Lower leg skin (tissue), 4 donors: ENCODE data around the gene HMGA1. TPM values are rescaled to one million over a fixed set of nuclear protein-coding genes. Genes with fewer than 3 reads are reported as not detected.

Source experiments
- DNase-seq, 2 donors: peaks; one replicate each; pipeline ENCODE4 v3.0.0-alpha.2; 2019; ENCODE audit warnings: low spot score in 2 of 2
- H3K4me3 ChIP-seq: fragments of 200-600 bp; sonication (generic); 2 replicates; pipeline ENCODE4 v1.5.1; 2017; ENCODE audit warnings: mild to moderate bottlenecking, low read depth; ENCODE audit not compliant: poor library complexity, severe bottlenecking
- POLR2A ChIP-seq, 2 donors: fragments of 450-650 bp; IDR thresholded peaks; one replicate each; pipeline ENCODE4 v1.6.1; 2016 to 2017; ENCODE audit warnings: antibody characterized with exemption in 2 of 2, mild to moderate bottlenecking in 1 of 2, moderate library complexity in 1 of 2
- WGBS, 2 donors: methylation state at CpG; one replicate each; pipeline ENCODE4 v1.1.5; 2018; 5-methylcytosine and 5-hydroxymethylcytosine counted together
- intact Hi-C: fragments of 100-400 bp; cut with DNase I; formaldehyde crosslinking; loops from one replicate; pipeline ENCODE4 v1.15.0; 2023; ENCODE audit warnings: low total_unique reads
- total RNA-seq, 4 donors: library from RNA; depleted of rRNA; stranded (reverse); fragments of >200 nt; gene quantifications; one replicate each; pipeline ENCODE4 v1.1.0, GENCODE V29; 2016
- TF ChIP-seq, protein P1 (sequence below), 3 donors: fragments of 450-650 bp; IDR thresholded peaks; one replicate each; pipeline ENCODE4 v1.5.1; 2016; ENCODE audit warnings: antibody characterized with exemption in 3 of 3, mild to moderate bottlenecking in 3 of 3, moderate library complexity in 2 of 3

The HMGA1 gene
- total RNA-seq, 4 donors from 2014 or later: 134 to 188 (median 167) TPM

DNA sequence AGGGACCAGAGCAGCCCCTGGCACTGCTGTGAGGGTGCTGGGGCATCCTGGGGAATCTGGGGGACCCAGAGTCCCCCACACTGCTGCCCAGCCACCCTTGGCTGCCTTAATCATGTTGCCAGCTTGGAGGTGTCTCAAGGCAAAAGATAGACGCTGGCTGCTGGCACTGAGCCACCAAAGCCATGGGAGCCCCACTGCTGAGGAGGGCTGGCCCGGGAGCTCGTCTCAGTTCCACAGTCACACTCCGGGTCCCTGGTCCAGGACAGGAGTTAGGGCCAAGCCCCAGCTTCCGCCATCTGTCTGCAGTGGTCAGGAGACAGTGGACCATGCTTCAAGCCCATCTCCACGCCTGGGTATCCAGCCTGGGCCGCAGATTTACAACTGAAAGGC lies 41.0 kb upstream of the HMGA1 start:
- WGBS, 2 donors: 40 to 51% methylated on average over 1 to 7 of the region's 7 CpGs
- DNase-seq: no peak
- no peak for TF ChIP-seq POLR2A (IDR thresholded peaks at IDR 0.05)
- TF ChIP-seq, protein P1, sequence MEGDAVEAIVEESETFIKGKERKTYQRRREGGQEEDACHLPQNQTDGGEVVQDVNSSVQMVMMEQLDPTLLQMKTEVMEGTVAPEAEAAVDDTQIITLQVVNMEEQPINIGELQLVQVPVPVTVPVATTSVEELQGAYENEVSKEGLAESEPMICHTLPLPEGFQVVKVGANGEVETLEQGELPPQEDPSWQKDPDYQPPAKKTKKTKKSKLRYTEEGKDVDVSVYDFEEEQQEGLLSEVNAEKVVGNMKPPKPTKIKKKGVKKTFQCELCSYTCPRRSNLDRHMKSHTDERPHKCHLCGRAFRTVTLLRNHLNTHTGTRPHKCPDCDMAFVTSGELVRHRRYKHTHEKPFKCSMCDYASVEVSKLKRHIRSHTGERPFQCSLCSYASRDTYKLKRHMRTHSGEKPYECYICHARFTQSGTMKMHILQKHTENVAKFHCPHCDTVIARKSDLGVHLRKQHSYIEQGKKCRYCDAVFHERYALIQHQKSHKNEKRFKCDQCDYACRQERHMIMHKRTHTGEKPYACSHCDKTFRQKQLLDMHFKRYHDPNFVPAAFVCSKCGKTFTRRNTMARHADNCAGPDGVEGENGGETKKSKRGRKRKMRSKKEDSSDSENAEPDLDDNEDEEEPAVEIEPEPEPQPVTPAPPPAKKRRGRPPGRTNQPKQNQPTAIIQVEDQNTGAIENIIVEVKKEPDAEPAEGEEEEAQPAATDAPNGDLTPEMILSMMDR (IDR thresholded peaks at IDR 0.05): no peak
- intact Hi-C loops: loop anchor here (5.0 kb wide), 1 partner anchor 227 kb away; no protein-coding TSS in a partner anchor
- H3K4me3 ChIP-seq: no peak overlapping the region

GRCh38 chr6:34196116-34196832 lies 40.4 kb upstream of the HMGA1 start:
- DNase-seq: peak; percentile 81 to 97
- intact Hi-C loops: loop anchor here (5.0 kb wide), 1 partner anchor 226 kb away; no protein-coding TSS in a partner anchor
- TF ChIP-seq, protein P1 (IDR thresholded peaks at IDR 0.05): peak in 1 of 3 donors; percentile 83
- TF ChIP-seq POLR2A (IDR thresholded peaks at IDR 0.05): no peak
- H3K4me3 ChIP-seq: peak overlapping the region; percentile 22
- WGBS, 2 donors: 4 to 11% methylated on average over 12 to 26 of the region's 54 CpGs

DNA sequence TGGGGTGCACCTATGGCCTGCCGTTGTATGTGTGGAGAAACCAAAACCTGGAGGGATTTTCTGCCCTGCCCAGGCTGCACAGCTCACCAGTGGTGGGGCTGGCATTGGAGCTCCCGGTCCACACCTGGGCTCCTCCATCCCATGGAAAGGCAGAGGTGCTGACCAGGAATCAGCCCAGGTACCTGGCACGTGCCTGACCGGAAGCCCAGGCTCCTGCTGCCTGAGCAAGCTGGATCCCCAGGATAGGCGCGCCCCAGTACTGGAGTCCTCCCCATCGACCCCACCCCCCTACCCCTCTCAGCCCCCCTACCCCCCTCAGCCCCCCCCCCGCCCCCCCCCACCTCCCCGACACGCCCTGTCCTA lies 39.9 kb upstream of the HMGA1 start:
- intact Hi-C loops: loop anchor here (5.0 kb wide), 1 partner anchor 225 kb away; no protein-coding TSS in a partner anchor
- no peak for DNase-seq
- TF ChIP-seq, protein P1 (IDR thresholded peaks at IDR 0.05): no peak
- no peak for TF ChIP-seq POLR2A (IDR thresholded peaks at IDR 0.05)
- 46 to 53% methylated on average over 9 to 10 of the region's 10 CpGs for WGBS, 2 donors
- H3K4me3 ChIP-seq: no peak overlapping the region

DNA sequence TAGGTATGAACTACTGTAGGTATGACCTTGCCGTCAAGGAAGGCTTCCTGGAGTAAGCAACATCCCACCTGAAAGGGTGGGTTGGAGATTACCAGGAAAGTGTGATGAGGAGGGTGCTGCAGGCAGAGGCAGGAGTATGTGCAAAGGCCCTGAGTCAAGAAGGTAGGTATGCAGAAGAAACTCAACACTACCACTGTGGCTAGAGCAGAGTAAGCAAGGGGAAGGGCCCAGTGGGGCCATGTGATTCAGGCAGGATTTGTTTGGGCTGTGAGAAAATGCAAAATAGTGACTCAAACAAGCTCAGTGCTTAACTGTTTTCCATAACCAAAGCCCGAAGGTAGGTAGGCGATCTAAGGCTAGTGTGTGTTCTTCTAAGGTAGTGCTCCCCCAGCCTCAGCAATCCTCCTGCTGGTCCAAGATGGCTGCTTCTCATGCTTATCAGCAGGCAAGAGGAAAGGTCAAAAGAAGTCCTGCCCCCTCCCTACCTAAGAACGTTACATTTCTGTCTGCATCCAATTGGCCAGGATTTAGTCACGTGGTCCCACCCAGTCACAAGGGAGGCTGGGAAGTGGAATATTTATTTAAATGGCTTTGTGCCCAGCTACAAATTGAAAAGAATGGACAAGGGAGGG lies 36.2 kb upstream of the HMGA1 start:
- DNase-seq: no peak
- no peak for TF ChIP-seq POLR2A (IDR thresholded peaks at IDR 0.05)
- TF ChIP-seq, protein P1 (IDR thresholded peaks at IDR 0.05): no peak
- 40 to 63% methylated on average over 5 of the region's 5 CpGs for WGBS, 2 donors
- intact Hi-C loops: no loop called here
- no peak overlapping the region for H3K4me3 ChIP-seq

DNA sequence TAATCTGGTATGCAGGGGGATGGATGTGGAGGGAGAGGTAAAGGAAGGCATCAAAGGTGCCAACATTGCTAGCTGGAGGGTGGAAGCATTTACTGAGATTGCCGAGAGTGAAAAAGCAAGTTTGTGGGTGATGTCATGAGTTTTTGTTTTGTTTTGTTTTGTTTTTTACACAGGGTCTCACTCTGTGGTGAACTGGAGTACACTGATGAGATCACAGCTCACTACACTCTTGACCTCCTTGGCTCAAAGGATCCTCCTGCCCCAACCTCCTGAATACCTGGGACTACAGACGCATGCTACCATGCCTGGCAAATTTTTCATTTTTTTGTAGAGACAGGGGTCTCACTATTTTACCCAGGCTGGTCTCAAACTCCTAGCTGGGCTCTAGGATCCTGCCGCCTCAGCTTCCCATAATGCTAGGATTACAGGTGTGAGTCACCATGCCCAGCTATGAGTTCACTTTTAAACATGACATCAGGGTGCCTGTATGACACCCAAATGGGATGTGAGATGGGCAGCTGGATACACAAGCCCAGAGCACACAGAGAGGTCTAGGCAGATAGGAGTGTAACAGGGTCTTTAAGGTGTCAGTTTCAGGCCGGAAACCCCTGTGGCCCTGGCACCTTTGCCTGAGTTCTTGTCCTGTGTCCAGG lies 35.1 kb upstream of the HMGA1 start:
- no peak overlapping the region for H3K4me3 ChIP-seq
- no peak for DNase-seq
- intact Hi-C loops: no loop called here
- WGBS, 2 donors: 86 to 88% methylated on average over 4 of the region's 4 CpGs
- no peak for TF ChIP-seq POLR2A (IDR thresholded peaks at IDR 0.05)
- TF ChIP-seq, protein P1 (IDR thresholded peaks at IDR 0.05): no peak
